GM19023 (cell line): ENCODE results near the gene INTS3.
"Not testable (repeated sequence)": the region's sequence is repeated elsewhere in the genome, so short reads cannot be mapped to it uniquely, and the experiment has no call there.

Experiments used
- ATAC-seq: cut with Tn5 transposase; IDR thresholded peaks from one replicate; pipeline ENCODE4 v1.9.1; 2021; ENCODE audit warnings: mild to moderate bottlenecking, moderate library complexity; ENCODE audit not compliant: unreplicated experiment

INTS3 gene

GRCh38 chr1:153775458-153776327 is 47.8 kb downstream of the INTS3 start:
- ATAC-seq: peak; percentile 56

GRCh38 chr1:153776352-153776751 is 48.5 kb downstream of the INTS3 start:
- ATAC-seq: no peak

- ATAC-seq: no peak
Measured at GRCh38 chr1:153776845-153777370, 49.1 kb downstream of the INTS3 start.

- ATAC-seq: no peak
Measured at GRCh38 chr1:153777648-153778047, 49.8 kb downstream of the INTS3 start.

GRCh38 chr1:153778051-153778823 is 50.4 kb downstream of the INTS3 start:
- ATAC-seq: no peak

- no peak for ATAC-seq
Measured at GRCh38 chr1:153778824-153779519, 51.1 kb downstream of the INTS3 start.

GRCh38 chr1:153779781-153780541 is 52.1 kb downstream of the INTS3 start:
- no peak for ATAC-seq

- no peak for ATAC-seq
Measured at GRCh38 chr1:153780551-153780950, 52.7 kb downstream of the INTS3 start.

GRCh38 chr1:153782648-153783047 is 54.8 kb downstream of the INTS3 start:
- not testable (repeated sequence) for ATAC-seq

- ATAC-seq: peak; percentile 90
Measured at GRCh38 chr1:153783233-153784190, 55.7 kb downstream of the INTS3 start.

GRCh38 chr1:153786038-153786790 is 58.4 kb downstream of the INTS3 start:
- ATAC-seq: no peak

- ATAC-seq: no peak
Measured at GRCh38 chr1:153789478-153790034, 61.7 kb downstream of the INTS3 start.

GRCh38 chr1:153790313-153790965 is 62.6 kb downstream of the INTS3 start:
- peak; percentile 6 for ATAC-seq

- peak; percentile 85 for ATAC-seq
Measured at GRCh38 chr1:153790966-153791647, 63.3 kb downstream of the INTS3 start.

- peak; percentile 7 for ATAC-seq
Measured at GRCh38 chr1:153791648-153792253, 63.9 kb downstream of the INTS3 start.

GRCh38 chr1:153792631-153793041 is 64.8 kb downstream of the INTS3 start:
- ATAC-seq: no peak
